ENCODE measurements around the gene NR2F1. TPM values are rescaled to one million over a fixed set of nuclear protein-coding genes. Genes with fewer than 3 reads are reported as not detected.

The NR2F1 gene
- total RNA-seq, 2 experiments from 2014 or later, result not detected

DNA sequence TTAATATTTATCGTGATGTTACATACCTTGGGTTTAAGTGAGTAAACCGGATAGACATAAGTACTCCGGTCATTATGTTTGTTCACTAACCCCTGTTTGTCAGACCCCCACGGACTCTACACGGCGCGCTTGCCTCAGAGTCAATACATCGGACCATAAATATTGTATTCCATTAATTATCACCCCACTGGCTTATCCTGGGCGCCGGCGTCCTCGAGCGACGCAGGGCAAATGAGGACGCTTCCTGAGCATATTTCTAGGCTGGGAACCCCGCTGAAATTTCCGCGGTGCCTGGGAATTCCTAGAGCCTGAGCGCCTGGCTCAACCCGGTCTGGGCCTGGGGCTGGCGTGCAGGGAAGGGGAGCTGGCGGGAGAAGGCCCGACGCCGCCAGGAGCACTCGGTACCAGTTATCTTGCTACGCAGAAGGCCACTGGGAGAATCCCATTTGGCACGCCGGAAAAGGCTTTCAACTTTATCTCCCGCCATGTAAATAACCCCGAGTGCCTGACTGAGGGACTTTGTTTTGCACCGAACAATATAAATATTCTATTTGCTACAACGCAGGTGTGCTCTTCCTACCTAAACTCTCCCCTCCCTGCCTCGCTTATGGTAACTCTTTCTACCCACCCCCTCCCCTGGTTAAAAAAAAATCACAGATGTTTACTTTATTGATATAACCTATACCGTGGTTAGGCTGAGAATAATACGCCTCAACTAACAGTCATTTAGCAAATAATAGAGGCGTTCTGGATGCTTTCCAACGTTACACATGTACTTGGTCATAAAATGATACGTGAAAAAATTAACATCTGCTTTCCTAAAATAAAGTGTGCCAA is 19.4 kb downstream of the NR2F1 start:
- DNase-seq (ENCODE audit: low spot score), result no peak
- no peak overlapping the region for H3K4me2 ChIP-seq (ENCODE audit: low read length)
- H3K79me2 ChIP-seq (ENCODE audit: insufficient read depth, low read depth, low read length), result no peaks in the 10 kb centered on the region
- no TSS peak for BruUV-seq (replicated peaks)
- H3K36me3 ChIP-seq (ENCODE audit: insufficient read depth, low read length), result no peaks in the 10 kb centered on the region
- ChIA-PET POLR2A (interaction anchor here (0.7 to 0.8 kb wide), 3 partner anchors 206 to 708 kb away, joined by 4 to 6 read pairs (median 5); no protein-coding TSS in a partner anchor), CTCF (ENCODE audit: unreplicated experiment) (no interaction called here)
- no peak overlapping the region for H2AFZ ChIP-seq (ENCODE audit: low read length)
- TF ChIP-seq EZH2phosphoT487 (IDR thresholded peaks at IDR 0.05; ENCODE audit: borderline replicate concordance, low read depth, low read length), result no peak
- TF ChIP-seq, protein P1, sequence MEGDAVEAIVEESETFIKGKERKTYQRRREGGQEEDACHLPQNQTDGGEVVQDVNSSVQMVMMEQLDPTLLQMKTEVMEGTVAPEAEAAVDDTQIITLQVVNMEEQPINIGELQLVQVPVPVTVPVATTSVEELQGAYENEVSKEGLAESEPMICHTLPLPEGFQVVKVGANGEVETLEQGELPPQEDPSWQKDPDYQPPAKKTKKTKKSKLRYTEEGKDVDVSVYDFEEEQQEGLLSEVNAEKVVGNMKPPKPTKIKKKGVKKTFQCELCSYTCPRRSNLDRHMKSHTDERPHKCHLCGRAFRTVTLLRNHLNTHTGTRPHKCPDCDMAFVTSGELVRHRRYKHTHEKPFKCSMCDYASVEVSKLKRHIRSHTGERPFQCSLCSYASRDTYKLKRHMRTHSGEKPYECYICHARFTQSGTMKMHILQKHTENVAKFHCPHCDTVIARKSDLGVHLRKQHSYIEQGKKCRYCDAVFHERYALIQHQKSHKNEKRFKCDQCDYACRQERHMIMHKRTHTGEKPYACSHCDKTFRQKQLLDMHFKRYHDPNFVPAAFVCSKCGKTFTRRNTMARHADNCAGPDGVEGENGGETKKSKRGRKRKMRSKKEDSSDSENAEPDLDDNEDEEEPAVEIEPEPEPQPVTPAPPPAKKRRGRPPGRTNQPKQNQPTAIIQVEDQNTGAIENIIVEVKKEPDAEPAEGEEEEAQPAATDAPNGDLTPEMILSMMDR (conservative IDR thresholded peaks at IDR 0.05; ENCODE audit: low read length), result no peak
- H3K4me3 ChIP-seq (ENCODE audit: low read depth, low read length, poor library complexity, severe bottlenecking), result no peak overlapping the region
- intact Hi-C loops (cut with micrococcal nuclease; ENCODE audit: unreplicated experiment), result no loop called here
- no peak overlapping the region for H3K27ac ChIP-seq (ENCODE audit: low read depth, low read length, poor library complexity, severe bottlenecking)
- H3K9me3 ChIP-seq (ENCODE audit: low read length), result no peaks in the 10 kb centered on the region
- no peaks in the 10 kb centered on the region for H3K9me2 ChIP-seq (ENCODE audit: insufficient read depth, low read length)
- no peaks in the 10 kb centered on the region for H4K20me1 ChIP-seq (ENCODE audit: insufficient read depth, low read length)
- H3K4me1 ChIP-seq (ENCODE audit: insufficient read depth, low read length, poor library complexity, severe bottlenecking), result no peaks in the 10 kb centered on the region

DNA sequence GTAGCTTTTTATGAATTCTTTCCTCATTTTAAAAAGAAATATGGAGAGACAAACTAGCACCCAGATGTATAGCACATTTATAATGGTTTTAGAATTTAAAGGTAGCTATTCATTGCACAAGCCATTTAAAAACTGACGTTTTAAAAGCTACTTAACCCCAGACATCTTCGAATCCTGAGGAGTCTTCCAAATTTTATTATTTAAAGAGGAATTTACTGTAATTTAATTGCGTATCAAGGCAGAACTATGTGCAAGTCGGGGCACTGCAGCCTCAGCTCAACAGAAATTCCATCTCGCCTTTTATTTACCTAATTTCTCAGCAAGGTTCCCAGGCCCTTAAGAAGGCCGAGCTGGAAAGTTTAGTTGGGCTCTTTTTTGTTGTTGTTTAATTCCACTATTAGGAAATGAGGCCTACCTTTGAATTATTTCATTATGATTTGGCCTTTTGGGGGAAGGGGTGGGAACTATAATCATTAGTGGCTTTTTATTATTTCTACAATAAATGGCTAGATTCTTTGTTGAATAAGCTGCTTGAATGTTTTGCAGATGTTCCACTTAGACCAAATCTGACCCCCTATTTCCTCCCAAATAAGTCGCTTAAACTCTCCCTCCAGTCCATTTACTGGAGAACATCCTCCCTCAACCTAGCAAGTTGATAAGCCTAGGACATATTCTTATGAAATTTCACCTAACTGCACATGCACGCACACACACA is 20.2 kb downstream of the NR2F1 start:
- no TSS peak for BruUV-seq (replicated peaks)
- H2AFZ ChIP-seq (ENCODE audit: low read length), result no peak overlapping the region
- TF ChIP-seq, protein P1 (conservative IDR thresholded peaks at IDR 0.05; ENCODE audit: low read length), result no peak
- TF ChIP-seq EZH2phosphoT487 (IDR thresholded peaks at IDR 0.05; ENCODE audit: borderline replicate concordance, low read depth, low read length), result no peak
- no peaks in the 10 kb centered on the region for H3K4me1 ChIP-seq (ENCODE audit: insufficient read depth, low read length, poor library complexity, severe bottlenecking)
- H3K9me3 ChIP-seq (ENCODE audit: low read length), result no peaks in the 10 kb centered on the region
- no peak overlapping the region for H3K4me2 ChIP-seq (ENCODE audit: low read length)
- ChIA-PET CTCF (ENCODE audit: unreplicated experiment) (no interaction called here), POLR2A (interaction anchor here (0.7 to 0.8 kb wide), 3 partner anchors 205 to 709 kb away, joined by 4 to 6 read pairs (median 5); no protein-coding TSS in a partner anchor)
- no peaks in the 10 kb centered on the region for H4K20me1 ChIP-seq (ENCODE audit: insufficient read depth, low read length)
- H3K27ac ChIP-seq (ENCODE audit: low read depth, low read length, poor library complexity, severe bottlenecking), result no peak overlapping the region
- intact Hi-C loops (cut with micrococcal nuclease; ENCODE audit: unreplicated experiment), result no loop called here
- H3K36me3 ChIP-seq (ENCODE audit: insufficient read depth, low read length), result no peaks in the 10 kb centered on the region
- H3K4me3 ChIP-seq (ENCODE audit: low read depth, low read length, poor library complexity, severe bottlenecking), result no peak overlapping the region
- no peak for DNase-seq (ENCODE audit: low spot score)
- no peaks in the 10 kb centered on the region for H3K79me2 ChIP-seq (ENCODE audit: insufficient read depth, low read depth, low read length)
- no peaks in the 10 kb centered on the region for H3K9me2 ChIP-seq (ENCODE audit: insufficient read depth, low read length)
